Mesothelial cell of epicardium (in vitro differentiated cells): ENCODE measurements around the gene DBR1. TPM values are rescaled to one million over a fixed set of nuclear protein-coding genes. Genes with fewer than 3 reads are reported as not detected.
"Not testable (repeated sequence)": the region's sequence is repeated elsewhere in the genome, so short reads cannot be mapped to it uniquely, and the experiment has no call there.

Source experiments
- DNase-seq, 2 experiments: peaks; one replicate each; pipeline ENCODE4 v3.0.0; 2021; ENCODE audit warnings: low spot score in 2 of 2; ENCODE audit not compliant: unreplicated experiment in 2 of 2
- H3K27ac Mint-ChIP-seq: 2 replicates; pipeline ENCODE4 v1.8.0; 2021; ENCODE audit warnings: mixed read lengths
- H3K27me3 Mint-ChIP-seq: 2 replicates; pipeline ENCODE4 v1.8.0; 2021; ENCODE audit warnings: low read depth, mixed read lengths
- H3K36me3 Mint-ChIP-seq: 2 replicates; pipeline ENCODE4 v1.8.0; 2021; ENCODE audit warnings: mixed read lengths
- H3K4me1 Mint-ChIP-seq: 2 replicates; pipeline ENCODE4 v1.8.0; 2021; ENCODE audit warnings: mixed read lengths
- H3K4me3 Mint-ChIP-seq: 2 replicates; pipeline ENCODE4 v1.8.0; 2021; ENCODE audit warnings: mild to moderate bottlenecking, moderate library complexity, mixed read lengths
- H3K9me3 Mint-ChIP-seq: 2 replicates; pipeline ENCODE4 v1.8.0; 2021; ENCODE audit warnings: mixed read lengths
- CTCF ChIP-seq: fragments of 200-600 bp; sonication (generic); IDR thresholded peaks from one replicate; pipeline ENCODE4 v1.5.0; 2021; ENCODE audit warnings: antibody characterized with exemption; ENCODE audit not compliant: unreplicated experiment
- total RNA-seq: library from RNA; stranded (reverse); gene quantifications from 3 replicates; pipeline ENCODE4 v1.2.1, GENCODE V29; 2021

DBR1 gene
- total RNA-seq, 1 donor from 2014 or later: 19.3 TPM

- Mint-ChIP-seq H3K9me3 (no peaks in the 10 kb centered on the region), H3K4me3 (peak overlapping the region; percentile 40)
- TF ChIP-seq CTCF: no peak
Measured at GRCh38 chr3:138172625-138173024, 2.1 kb downstream of the DBR1 start.

GRCh38 chr3:138165061-138165460, 9.7 kb downstream of the DBR1 start:
- TF ChIP-seq CTCF: no peak
- no peak overlapping the region for H3K4me3 Mint-ChIP-seq

More at GRCh38 chr3:138172625-138173024, 2.1 kb downstream of the DBR1 start:
- Mint-ChIP-seq H3K4me1 (peaks cover 18% of the 10 kb centered on the region), H3K27ac (peak overlapping the region; percentile 37), H3K36me3 (peaks cover 17% of the 10 kb centered on the region), H3K27me3 (no peaks in the 10 kb centered on the region)
- DNase-seq: no peak

GRCh38 chr3:138157743-138158142, 17.0 kb downstream of the DBR1 start:
- no peak overlapping the region for H3K27ac Mint-ChIP-seq

More at GRCh38 chr3:138165061-138165460, 9.7 kb downstream of the DBR1 start:
- H3K9me3 Mint-ChIP-seq: no peaks in the 10 kb centered on the region
- no peaks in the 10 kb centered on the region for H3K4me1 Mint-ChIP-seq
- H3K27ac Mint-ChIP-seq: no peak overlapping the region
- H3K36me3 Mint-ChIP-seq: peaks cover 61% of the 10 kb centered on the region
- no peak for DNase-seq
- no peaks in the 10 kb centered on the region for H3K27me3 Mint-ChIP-seq

GRCh38 chr3:138154534-138154933, 20.2 kb downstream of the DBR1 start:
- no peak for TF ChIP-seq CTCF
- no peak overlapping the region for H3K27ac Mint-ChIP-seq
- no peaks in the 10 kb centered on the region for H3K4me1 Mint-ChIP-seq
- H3K4me3 Mint-ChIP-seq: no peak overlapping the region
- no peaks in the 10 kb centered on the region for H3K27me3 Mint-ChIP-seq
- no peaks in the 10 kb centered on the region for H3K36me3 Mint-ChIP-seq
- DNase-seq: no peak
- H3K9me3 Mint-ChIP-seq: peaks cover 12% of the 10 kb centered on the region

More at GRCh38 chr3:138157743-138158142, 17.0 kb downstream of the DBR1 start:
- Mint-ChIP-seq H3K4me1 (no peaks in the 10 kb centered on the region), H3K36me3 (peaks cover 21% of the 10 kb centered on the region), H3K27me3 (no peaks in the 10 kb centered on the region), H3K4me3 (no peak overlapping the region), H3K9me3 (peaks cover 12% of the 10 kb centered on the region)
- TF ChIP-seq CTCF: no peak
- no peak for DNase-seq

- Mint-ChIP-seq H3K27ac (no peak overlapping the region), H3K4me3 (no peak overlapping the region), H3K27me3 (no peaks in the 10 kb centered on the region), H3K4me1 (no peaks in the 10 kb centered on the region), H3K9me3 (peaks cover 9% of the 10 kb centered on the region), H3K36me3 (no peaks in the 10 kb centered on the region)
- no peak for DNase-seq
- no peak for TF ChIP-seq CTCF
Measured at GRCh38 chr3:138148503-138148902, 26.2 kb downstream of the DBR1 start.

- H3K27ac Mint-ChIP-seq, H3K4me1 Mint-ChIP-seq, DNase-seq, H3K36me3 Mint-ChIP-seq, H3K27me3 Mint-ChIP-seq, H3K4me3 Mint-ChIP-seq: not testable (repeated sequence)
- peaks cover 11% of the 10 kb centered on the region for H3K9me3 Mint-ChIP-seq
Measured at GRCh38 chr3:138142181-138142580, 32.5 kb downstream of the DBR1 start.
